Gastroesophageal sphincter (tissue), 4 donors: ENCODE results near the gene PLAU. TPM values are rescaled to one million over a fixed set of nuclear protein-coding genes. Genes with fewer than 3 reads are reported as not detected.
A peak's percentile ranks its signal among the peaks of the same experiment; 100 is the strongest.

Experiments
- ATAC-seq: fragments of 150-250 bp; one replicate; pipeline ENCODE4 v1.9.1; 2016; ENCODE audit warnings: mild to moderate bottlenecking, moderate library complexity
- H3K27ac ChIP-seq, 4 donors: fragments of 200-600 bp; sonication (generic) in 3 of 4; 1 replicate in 3 of 4; 2 replicates in 1 of 4; pipeline ENCODE4 v1.5.1; 2016 to 2019
- H3K27me3 ChIP-seq: fragments of 200-600 bp; sonication (generic); one replicate; pipeline ENCODE4 v1.5.1; 2019
- H3K36me3 ChIP-seq, 2 donors: fragments of 200-600 bp; sonication (generic); one replicate each; pipeline ENCODE4 v1.5.1; 2019; ENCODE audit warnings: control low read depth in 1 of 2
- H3K4me1 ChIP-seq, 3 donors: fragments of 200-600 bp; sonication (generic); 1 replicate in 2 of 3; 2 replicates in 1 of 3; pipeline ENCODE4 v1.5.1; 2016 to 2019; ENCODE audit warnings: control low read depth in 2 of 3
- H3K4me3 ChIP-seq, 2 donors: fragments of 200-600 bp; sonication (generic); one replicate each; pipeline ENCODE4 v1.5.1; 2019; ENCODE audit warnings: mild to moderate bottlenecking in 1 of 2, moderate library complexity in 1 of 2
- H3K9me3 ChIP-seq, 3 donors: fragments of 200-600 bp; sonication (generic); one replicate each; pipeline ENCODE4 v1.5.1; 2017 to 2019; ENCODE audit warnings: control low read depth in 2 of 3
- EP300 ChIP-seq: sonication (generic); formaldehyde crosslinking; IDR thresholded peaks from one replicate; pipeline ENCODE4 v1.6.1; 2017; ENCODE audit warnings: antibody characterized with exemption, mild to moderate bottlenecking
- POLR2A ChIP-seq, 2 donors: fragments of 450-650 bp; IDR thresholded peaks; one replicate each; pipeline ENCODE4 v1.6.1; 2017; ENCODE audit warnings: antibody characterized with exemption in 2 of 2, mild to moderate bottlenecking in 2 of 2, moderate library complexity in 1 of 2
- POLR2AphosphoS5 ChIP-seq: sonication (generic); formaldehyde crosslinking; IDR thresholded peaks from one replicate; pipeline ENCODE4 v1.6.1; 2017; ENCODE audit warnings: antibody characterized with exemption
- WGBS, 2 donors: methylation state at CpG; one replicate each; pipeline ENCODE4 v1.1.5; 2018; ENCODE audit warnings: low coverage in 1 of 2; 5-methylcytosine and 5-hydroxymethylcytosine counted together
- total RNA-seq, 4 donors: library from RNA; depleted of rRNA; stranded (reverse); fragments of >200 nt; gene quantifications; one replicate each; pipeline ENCODE4 v1.1.0, GENCODE V29; 2016
- TF ChIP-seq, protein P1 (sequence below), 4 experiments: fragments of 200-600 bp in 2 of 4; fragments of 450-650 bp in 2 of 4; sonication (generic) in 1 of 4; IDR thresholded peaks; one replicate each; pipeline ENCODE4 v1.5.1; 2017 to 2019; ENCODE audit warnings: antibody characterized with exemption in 4 of 4, mild to moderate bottlenecking in 2 of 4, moderate library complexity in 2 of 4

Gene PLAU
- total RNA-seq, 4 donors from 2014 or later: 1.1 to 43.3 (median 8.3) TPM

DNA sequence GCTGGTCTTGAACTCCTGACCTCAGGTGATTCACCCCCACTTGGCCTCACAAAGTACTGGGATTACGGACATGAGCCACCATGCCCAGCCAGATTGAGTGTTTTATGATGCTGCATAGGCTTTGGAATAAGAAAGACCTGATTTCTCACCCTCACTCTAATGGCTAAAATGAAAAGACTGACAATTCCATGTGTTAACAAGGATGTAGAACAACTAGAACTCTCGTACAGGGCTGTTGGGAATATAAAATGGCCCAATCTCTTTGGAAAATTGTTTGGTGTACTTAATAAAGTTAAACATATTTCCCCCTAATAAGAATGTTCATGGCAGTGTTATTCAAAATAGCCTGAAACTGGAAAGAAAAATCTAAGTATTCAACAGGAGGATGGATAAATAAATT, 43.8 kb downstream of the PLAU start:
- 86 to 100% methylated on average over 1 to 2 of the region's 2 CpGs for WGBS, 2 donors
- Histone ChIP-seq H3K9me3 (no peaks in the 10 kb centered on the region), H3K4me1 (peaks cover 0 to 29% (median 0%) of the 10 kb centered on the region in 3 donors), H3K36me3 (no peaks in the 10 kb centered on the region), H3K27me3 (no peaks in the 10 kb centered on the region), H3K27ac (no peak overlapping the region), H3K4me3 (no peak overlapping the region)
- ATAC-seq: no peak
- TF ChIP-seq, protein P1, sequence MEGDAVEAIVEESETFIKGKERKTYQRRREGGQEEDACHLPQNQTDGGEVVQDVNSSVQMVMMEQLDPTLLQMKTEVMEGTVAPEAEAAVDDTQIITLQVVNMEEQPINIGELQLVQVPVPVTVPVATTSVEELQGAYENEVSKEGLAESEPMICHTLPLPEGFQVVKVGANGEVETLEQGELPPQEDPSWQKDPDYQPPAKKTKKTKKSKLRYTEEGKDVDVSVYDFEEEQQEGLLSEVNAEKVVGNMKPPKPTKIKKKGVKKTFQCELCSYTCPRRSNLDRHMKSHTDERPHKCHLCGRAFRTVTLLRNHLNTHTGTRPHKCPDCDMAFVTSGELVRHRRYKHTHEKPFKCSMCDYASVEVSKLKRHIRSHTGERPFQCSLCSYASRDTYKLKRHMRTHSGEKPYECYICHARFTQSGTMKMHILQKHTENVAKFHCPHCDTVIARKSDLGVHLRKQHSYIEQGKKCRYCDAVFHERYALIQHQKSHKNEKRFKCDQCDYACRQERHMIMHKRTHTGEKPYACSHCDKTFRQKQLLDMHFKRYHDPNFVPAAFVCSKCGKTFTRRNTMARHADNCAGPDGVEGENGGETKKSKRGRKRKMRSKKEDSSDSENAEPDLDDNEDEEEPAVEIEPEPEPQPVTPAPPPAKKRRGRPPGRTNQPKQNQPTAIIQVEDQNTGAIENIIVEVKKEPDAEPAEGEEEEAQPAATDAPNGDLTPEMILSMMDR (IDR thresholded peaks at IDR 0.05): no peak
- TF ChIP-seq EP300 (no peak), POLR2AphosphoS5 (no peak), POLR2A (IDR thresholded peaks at IDR 0.05) (no peak)

DNA sequence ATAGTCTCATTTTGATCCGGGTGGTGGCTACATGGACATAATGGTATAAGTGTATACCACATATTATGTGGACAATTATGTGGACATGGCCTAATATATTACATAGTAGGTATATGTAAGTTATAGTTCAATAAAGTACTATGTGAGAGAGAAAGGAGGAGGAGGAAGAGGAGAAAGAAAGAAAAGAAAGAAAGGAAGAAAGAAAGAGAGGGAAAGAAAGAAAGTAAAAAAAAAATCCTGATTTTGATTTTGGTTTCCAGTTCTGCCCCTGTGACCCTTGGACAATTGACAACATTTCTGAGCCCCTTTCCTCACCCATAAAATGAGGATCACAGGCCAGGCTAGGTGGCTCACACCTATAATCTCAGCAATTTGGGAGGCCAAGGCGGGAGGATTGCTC, 44.8 kb downstream of the PLAU start:
- 89 to 90% methylated on average over 2 of the region's 2 CpGs for WGBS, 2 donors
- H3K4me3 ChIP-seq: no peak overlapping the region
- ATAC-seq: no peak
- no peaks in the 10 kb centered on the region for H3K9me3 ChIP-seq
- H3K36me3 ChIP-seq: no peaks in the 10 kb centered on the region
- TF ChIP-seq POLR2AphosphoS5 (no peak), POLR2A (IDR thresholded peaks at IDR 0.05) (no peak), EP300 (no peak)
- TF ChIP-seq, protein P1 (IDR thresholded peaks at IDR 0.05): no peak
- H3K27ac ChIP-seq: peak overlapping the region in 2 of 4 donors; percentile 78 to 82
- peaks cover 0 to 32% (median 0%) of the 10 kb centered on the region in 3 donors for H3K4me1 ChIP-seq
- no peaks in the 10 kb centered on the region for H3K27me3 ChIP-seq

DNA sequence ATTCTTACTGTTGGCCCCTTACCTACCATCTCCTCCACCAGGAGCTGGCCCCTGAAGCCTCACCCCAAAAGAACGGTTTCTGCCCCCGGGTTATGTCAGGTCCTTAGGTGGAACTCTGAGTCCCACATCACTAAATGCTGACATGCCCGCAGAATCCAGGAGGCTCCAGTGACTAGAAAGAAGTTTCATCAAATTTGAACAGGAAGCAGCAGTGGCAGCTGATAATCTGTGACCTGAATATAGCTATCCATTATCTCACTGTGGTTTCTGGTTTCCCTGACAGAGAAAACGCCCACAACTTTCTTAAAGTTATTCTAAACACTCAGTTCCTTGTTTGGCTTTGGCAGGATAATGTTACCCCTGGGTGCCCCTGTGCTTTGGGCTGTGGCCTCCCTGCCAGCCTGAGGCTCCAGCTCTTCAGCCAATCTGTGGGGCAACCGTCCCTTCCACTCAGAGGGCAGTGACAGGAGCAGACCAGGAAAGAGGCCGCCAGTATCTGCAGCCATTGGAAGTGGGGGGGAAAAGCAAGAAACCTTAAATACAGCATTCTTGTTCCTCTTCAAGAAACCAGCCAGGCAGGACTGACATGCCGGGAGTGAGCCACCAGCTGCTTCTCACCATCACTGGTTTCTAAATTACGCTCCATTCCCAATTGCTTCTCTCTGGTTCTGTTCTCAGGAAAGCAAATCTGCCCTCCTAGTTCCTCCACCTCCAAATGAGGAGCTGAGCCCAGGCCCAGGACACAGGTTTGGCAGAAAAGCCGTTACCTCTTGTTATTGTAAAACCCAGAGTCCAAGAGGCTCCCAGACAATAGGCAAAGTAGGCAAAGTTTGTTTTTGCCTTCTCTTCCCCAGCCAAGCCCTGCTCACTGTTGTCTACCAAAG, 45.8 kb downstream of the PLAU start:
- Histone ChIP-seq H3K27me3 (no peaks in the 10 kb centered on the region), H3K9me3 (no peaks in the 10 kb centered on the region), H3K4me1 (peaks cover 0 to 32% (median 0%) of the 10 kb centered on the region in 3 donors), H3K27ac (peak overlapping the region; percentile 72 to 82 (median 76)), H3K4me3 (no peak overlapping the region), H3K36me3 (no peaks in the 10 kb centered on the region)
- TF ChIP-seq, protein P1 (IDR thresholded peaks at IDR 0.05): no peak
- TF ChIP-seq POLR2AphosphoS5: no peak
- ATAC-seq: peak; percentile 48
- 41 to 50% methylated on average over 2 to 4 of the region's 9 CpGs for WGBS, 2 donors

GRCh38 chr10:73959484-73960243, 48.7 kb downstream of the PLAU start:
- Histone ChIP-seq H3K4me1 (peaks cover 0 to 32% (median 0%) of the 10 kb centered on the region in 3 donors), H3K4me3 (no peak overlapping the region), H3K9me3 (no peaks in the 10 kb centered on the region), H3K27me3 (no peaks in the 10 kb centered on the region), H3K36me3 (no peaks in the 10 kb centered on the region), H3K27ac (peak overlapping the region in 1 of 4 donors; percentile 27)
- ATAC-seq: no peak
- TF ChIP-seq EP300 (no peak), POLR2AphosphoS5 (no peak), POLR2A (IDR thresholded peaks at IDR 0.05) (no peak)
- TF ChIP-seq, protein P1 (IDR thresholded peaks at IDR 0.05): no peak
- 80 to 88% methylated on average over 1 of the region's 6 CpGs for WGBS, 2 donors
